GM12878 (cell line): Measurements from ENCODE around the gene CXCL9. TPM values are rescaled to one million over a fixed set of nuclear protein-coding genes. Genes with fewer than 3 reads are reported as not detected.

Experiments used
- ATAC-seq: fragments of 200-7000 bp; cut with Tn5 transposase; 3 replicates; pipeline ENCODE4 v1.9.1; 2020; ENCODE audit warnings: mild to moderate bottlenecking, moderate library complexity
- BruUV-seq: library from RNA; stranded (reverse); fragments of 400-500 nt; replicated peaks from 2 replicates; lab custom pipeline; 2021; lab: Mats Ljungman, UMichigan
- CTCF ChIA-PET: fragments of 300-600 bp; sonication (Branson Sonifier 250); formaldehyde crosslinking; extraction: SDS; loops from one replicate; lab custom pipeline; 2021; ENCODE audit warnings: inconsistent platforms; lab: Yijun Ruan, JAX
- POLR2A ChIA-PET: fragments of 350-600 bp; formaldehyde crosslinking; extraction: SDS; loops from one replicate; lab custom pipeline; 2021; ENCODE audit warnings: inconsistent platforms; lab: Charles Lee
- RAD21 ChIA-PET: fragments of 300-600 bp; sonication (Branson Sonifier 250); formaldehyde crosslinking; loops from one replicate; lab custom pipeline; 2023; ENCODE audit warnings: antibody characterized with exemption; ENCODE audit not compliant: unreplicated experiment; lab: Charles Lee
- SMC1A ChIA-PET: fragments of 300-600 bp; sonication (Branson Sonifier 250); formaldehyde crosslinking; loops from one replicate; lab custom pipeline; 2023; ENCODE audit not compliant: unreplicated experiment, uncharacterized antibody; lab: Charles Lee
- DNase-seq: peaks from one replicate; pipeline ENCODE4 v3.0.0-alpha.2; 2011; ENCODE audit warnings: low read depth, low spot score
- FAIRE-seq: peaks from 3 replicates; lab custom pipeline; 2011; peaks lifted over from hg19 to GRCh38; lab: Jason Lieb, UNC
- H2AFZ ChIP-seq: 2 replicates; pipeline ENCODE4 v1.6.0; 2011; ENCODE audit warnings: low read depth, low read length, control low read depth; ENCODE audit not compliant: control insufficient read depth
- H3K27ac ChIP-seq: 2 replicates; pipeline ENCODE4 v1.5.1; 2011; ENCODE audit warnings: control low read depth; ENCODE audit not compliant: control insufficient read depth, insufficient read depth
- H3K27me3 ChIP-seq, 2 experiments: replicated peaks in 1 of 2; 2 replicates each; pipeline versions ENCODE4 v1.6.0 to v1.6.1; 2011; ENCODE audit warnings: low read length in 1 of 2; ENCODE audit not compliant: control insufficient read depth in 2 of 2, insufficient read depth in 2 of 2
- H3K36me3 ChIP-seq, 2 experiments: 2 replicates each; pipeline ENCODE4 v1.5.1; 2011; ENCODE audit warnings: low read length in 1 of 2; ENCODE audit not compliant: control insufficient read depth in 2 of 2, insufficient read depth in 2 of 2
- H3K4me1 ChIP-seq: 2 replicates; pipeline ENCODE4 v1.6.1; 2011; ENCODE audit warnings: mild to moderate bottlenecking, low read length, moderate library complexity, mixed read lengths; ENCODE audit not compliant: control insufficient read depth, insufficient read depth
- H3K4me2 ChIP-seq: 2 replicates; pipeline ENCODE4 v1.6.0; 2011; ENCODE audit warnings: control low read depth; ENCODE audit not compliant: control insufficient read depth, insufficient read depth
- H3K4me3 ChIP-seq: fragments of 200-600 bp; sonication (generic); 2 replicates; pipeline ENCODE4 v1.5.1; 2016
- H3K79me2 ChIP-seq: 2 replicates; pipeline ENCODE4 v1.6.0; 2011; ENCODE audit warnings: low read length; ENCODE audit not compliant: control insufficient read depth, insufficient read depth
- H3K9ac ChIP-seq: 2 replicates; pipeline ENCODE4 v1.8.0; 2011; ENCODE audit warnings: low read length, control low read depth, mixed read lengths; ENCODE audit not compliant: control insufficient read depth, insufficient read depth
- H3K9me3 ChIP-seq: replicated peaks from 3 replicates; pipeline ENCODE4 v1.5.1; 2011; ENCODE audit warnings: mild to moderate bottlenecking, low read length; ENCODE audit not compliant: control insufficient read depth, insufficient read depth
- H4K20me1 ChIP-seq: 2 replicates; pipeline ENCODE4 v1.6.0; 2011; ENCODE audit not compliant: control insufficient read depth, insufficient read depth
- ATF7 ChIP-seq: fragments of 450-650 bp; IDR thresholded peaks from 2 replicates; pipeline ENCODE4 v1.6.1; 2016; ENCODE audit warnings: low read depth, mild to moderate bottlenecking
- BCL3 ChIP-seq: IDR thresholded peaks from 2 replicates; pipeline ENCODE4 v1.6.1; 2011; ENCODE audit warnings: borderline replicate concordance, low read depth, mild to moderate bottlenecking, moderate library complexity, low read length; ENCODE audit not compliant: insufficient read depth, poor library complexity, severe bottlenecking
- BMI1 ChIP-seq: fragments of 450-650 bp; IDR thresholded peaks from 2 replicates; pipeline ENCODE4 v1.6.1; 2016; ENCODE audit warnings: mild to moderate bottlenecking, moderate library complexity, borderline replicate concordance
- CEBPZ ChIP-seq: fragments of 150-350 bp; IDR thresholded peaks from 2 replicates; pipeline ENCODE4 v1.6.1; 2016; ENCODE audit warnings: low read depth, low read length
- EED ChIP-seq: sonication (generic); IDR thresholded peaks from 2 replicates; pipeline ENCODE4 v1.6.1; 2016; ENCODE audit warnings: antibody characterized with exemption, low read depth
- ESRRA ChIP-seq: IDR thresholded peaks from 2 replicates; pipeline ENCODE4 v1.6.1; 2012; ENCODE audit warnings: mild to moderate bottlenecking, low read length, improper control_type of control experiment
- IKZF2 ChIP-seq, 2 experiments: fragments of 450-650 bp; IDR thresholded peaks; 2 replicates each; pipeline ENCODE4 v1.6.1; 2017; ENCODE audit warnings: mild to moderate bottlenecking in 2 of 2, moderate library complexity in 2 of 2
- JUND ChIP-seq: IDR thresholded peaks from 2 replicates; pipeline ENCODE4 v1.6.1; 2012; ENCODE audit warnings: low read depth, mild to moderate bottlenecking, low read length, improper control_type of control experiment, moderate library complexity
- MEF2A ChIP-seq: IDR thresholded peaks from 2 replicates; pipeline ENCODE4 v1.6.1; 2011; ENCODE audit warnings: low read depth, mild to moderate bottlenecking, low read length, moderate library complexity; ENCODE audit not compliant: insufficient read depth
- PAX5 ChIP-seq: IDR thresholded peaks from 2 replicates; pipeline ENCODE4 v1.6.1; 2011; ENCODE audit warnings: low read depth, low read length, borderline replicate concordance
- PBX3 ChIP-seq: IDR thresholded peaks from 2 replicates; pipeline ENCODE4 v1.6.1; 2011; ENCODE audit warnings: mild to moderate bottlenecking, low read depth, low read length, moderate library complexity; ENCODE audit not compliant: insufficient replicate concordance
- PML ChIP-seq: IDR thresholded peaks from 2 replicates; pipeline ENCODE4 v1.6.1; 2012; ENCODE audit warnings: low read length, inconsistent platforms
- SIN3A ChIP-seq: IDR thresholded peaks from 2 replicates; pipeline ENCODE4 v1.6.1; 2012; ENCODE audit warnings: low read depth, low read length, improper control_type of control experiment
- SMC3 ChIP-seq: IDR thresholded peaks from 2 replicates; pipeline ENCODE4 v1.6.1; 2011; ENCODE audit warnings: low read length, improper control_type of control experiment, borderline replicate concordance
- STAT3 ChIP-seq: IDR thresholded peaks from 2 replicates; pipeline ENCODE4 v1.6.1; 2011; ENCODE audit warnings: low read depth, low read length, improper control_type of control experiment
- USF1 ChIP-seq: IDR thresholded peaks from 2 replicates; pipeline ENCODE4 v1.6.1; 2011; ENCODE audit warnings: borderline replicate concordance, low read depth, mild to moderate bottlenecking, moderate library complexity, mixed read lengths, low read length; ENCODE audit not compliant: insufficient read depth; ENCODE audit errors: extremely low read length
- ZBED1 ChIP-seq: IDR thresholded peaks from 2 replicates; pipeline ENCODE4 v1.6.1; 2016; ENCODE audit warnings: borderline replicate concordance
- WGBS: methylation state at CpG from one replicate; pipeline ENCODE4 v1.1.6; 2016; ENCODE audit warnings: low lambda C conversion rate; ENCODE audit not compliant: insufficient replicate concordance, insufficient coverage; ENCODE audit errors: missing lambda C conversion rate; 5-methylcytosine and 5-hydroxymethylcytosine counted together
- in situ Hi-C: fragments of 300-500 bp; cut with MboI; formaldehyde crosslinking; loops from 9 replicates; pipeline ENCODE4 v1.14.3; 2018; ENCODE audit warnings: mixed read lengths
- intact Hi-C: fragments of 100-400 bp; cut with micrococcal nuclease; formaldehyde crosslinking; loops from one replicate; pipeline ENCODE4 v1.14.2; 2022; ENCODE audit not compliant: unreplicated experiment
- polyA plus RNA-seq, 11 experiments: library from polyadenylated mRNA; depleted of rRNA in 4 of 11; unstranded in 6 of 11; stranded (reverse) in 5 of 11; fragments of >200 nt; fragmentation: Nextera tagmentation in 4 of 11; fragmentation: Illumina TruSeq in 1 of 11; extraction: Ambion mirVana in 4 of 11; extraction: Trizol in 1 of 11; gene quantifications; 1 replicate in 1 of 11; 2 replicates in 10 of 11; pipeline versions ENCODE4 v1.2.1 to v1.2.3, GENCODE V29; 2011 to 2016; ENCODE audit warnings: inconsistent platforms in 2 of 11, missing spikeins in 2 of 11, low read depth in 1 of 11
- total RNA-seq, 4 experiments: library from RNA; depleted of rRNA in 3 of 4; stranded (reverse); fragments of >200 nt in 3 of 4; fragmentation: Illumina TruSeq in 1 of 4; extraction: Trizol in 1 of 4; gene quantifications; 2 replicates each; pipeline versions ENCODE4 v1.2.1 to v1.2.3, GENCODE V29; 2013 to 2021

Gene CXCL9
- total and polyA plus RNA-seq, 10 of the 15 experiments (the other 5 are each of a cell fraction or from before 2014, with no cell fraction given): 0.03 to 0.46 (median 0.22) TPM; not detected in 1

GRCh38 chr4:76055016-76055415, 47.7 kb upstream of the CXCL9 start:
- ATAC-seq (peak; percentile 98), DNase-seq (peak; percentile 74), FAIRE-seq (peak; percentile 79)
- Histone ChIP-seq H3K27ac (no peak overlapping the region), H3K4me1 (peaks cover 29% of the 10 kb centered on the region), H3K9me3 (no peaks in the 10 kb centered on the region), H4K20me1 (no peaks in the 10 kb centered on the region), H3K27me3 (peaks cover 0 to 2% of the 10 kb centered on the region in 2 experiments; a peak in 2 of 4 replicates), H3K4me3 (no peak overlapping the region; the same call in 1 of the 2 replicates), H3K79me2 (no peaks in the 10 kb centered on the region), H3K4me2 (peak overlapping the region; percentile 38; the same call in 1 of the 2 replicates), H3K9ac (no peak overlapping the region), H3K36me3 (no peaks in the 10 kb centered on the region), H2AFZ (no peak overlapping the region)
- in situ Hi-C loops (no loop called here), intact Hi-C loops (loop anchor here (5.0 kb wide), 1 partner anchor 43 kb away; no protein-coding TSS in a partner anchor)
- WGBS: 8% methylated on average over 2 of the region's 2 CpGs
- ChIA-PET SMC1A (interaction anchor here (0.9 to 2.9 kb wide), 12 partner anchors 8 to 139 kb away, joined by 3 to 26 read pairs (median 6); partner anchors contain the start of genes CXCL10 and CXCL11), POLR2A (interaction anchor here (0.9 to 1.6 kb wide), 3 partner anchors 37 to 65 kb away, joined by 4 to 8 read pairs (median 5); partner anchors contain the start of gene SDAD1), CTCF (interaction anchor here (1.0 to 4.1 kb wide), 10 partner anchors 9 to 159 kb away, joined by 3 to 46 read pairs (median 4); partner anchors contain the start of genes CXCL11 and SDAD1), RAD21 (interaction anchor here (0.9 to 3.2 kb wide), 6 partner anchors 12 to 58 kb away, joined by 3 to 24 read pairs (median 4); no protein-coding TSS in a partner anchor)
- BruUV-seq: no TSS peak
- TF ChIP-seq ZBED1 (peak; percentile 42; the same call in 1 of the 2 replicates), PAX5 (peak; percentile 75), ESRRA (no peak), USF1 (no peak), SMC3 (no peak), EED (peak; percentile 77), IKZF2 (IDR thresholded peaks at IDR 0.05) (peak; percentile 95 to 96), PML (peak; percentile 42; the same call in 1 of the 2 replicates), SIN3A (no peak), BMI1 (peak; percentile 69), MEF2A (peak; percentile 53; the same call in 1 of the 2 replicates), PBX3 (no peak), ATF7 (peak; percentile 71), STAT3 (peak; percentile 61; the same call in 1 of the 2 replicates), JUND (peak; percentile 85), CEBPZ (no peak), BCL3 (peak; percentile 71)
